Caco-2 (cell line): Measurements from ENCODE around the gene TSPAN4. TPM values are rescaled to one million over a fixed set of nuclear protein-coding genes. Genes with fewer than 3 reads are reported as not detected.

Source experiments
- BruUV-seq: library from RNA; stranded (reverse); fragments of 400-500 nt; replicated peaks from 2 replicates; lab custom pipeline; 2021; lab: Mats Ljungman, UMichigan
- CTCF ChIA-PET: fragments of 300-600 bp; sonication (Branson Sonifier 250); formaldehyde crosslinking; loops from one replicate; lab custom pipeline; 2022; ENCODE audit warnings: antibody characterized with exemption; lab: Charles Lee
- POLR2A ChIA-PET: fragments of 300-600 bp; sonication (Branson Sonifier 250); formaldehyde crosslinking; loops from one replicate; lab custom pipeline; 2022; ENCODE audit warnings: antibody characterized with exemption; lab: Charles Lee
- DNase-seq, 2 experiments: peaks; one replicate each; pipeline versions ENCODE4 v3.0.0 to v3.0.0-alpha.2; 2020 to 2022
- H3K27me3 ChIP-seq: replicated peaks from 2 replicates; pipeline ENCODE4 v1.6.0; 2011; ENCODE audit warnings: low read length; ENCODE audit not compliant: control insufficient read depth, insufficient read depth
- H3K36me3 ChIP-seq: 2 replicates; pipeline ENCODE4 v1.5.1; 2011; ENCODE audit warnings: low read length; ENCODE audit not compliant: control insufficient read depth, insufficient read depth
- H3K4me1 ChIP-seq: fragments of 250-450 bp; sonication (Bioruptor Pico); 2 replicates; pipeline ENCODE4 v1.5.1; 2020; ENCODE audit warnings: mild to moderate bottlenecking
- H3K4me3 ChIP-seq: 2 replicates; pipeline ENCODE4 v1.5.1; 2011; ENCODE audit warnings: low read depth, mild to moderate bottlenecking, control low read depth, low read length
- H3K9me3 ChIP-seq: fragments of 250-450 bp; sonication (Bioruptor Pico); 2 replicates; pipeline ENCODE4 v1.5.1; 2020; ENCODE audit warnings: mild to moderate bottlenecking, moderate library complexity
- H3K27ac Mint-ChIP-seq: one replicate; pipeline ENCODE4 v1.8.0; 2022; ENCODE audit warnings: mixed read lengths; ENCODE audit not compliant: unreplicated experiment
- H3K27me3 Mint-ChIP-seq: one replicate; pipeline ENCODE4 v1.8.0; 2022; ENCODE audit warnings: mixed read lengths; ENCODE audit not compliant: insufficient read depth, unreplicated experiment
- H3K36me3 Mint-ChIP-seq: one replicate; pipeline ENCODE4 v1.8.0; 2022; ENCODE audit warnings: mild to moderate bottlenecking, mixed read lengths; ENCODE audit not compliant: insufficient read depth, unreplicated experiment
- H3K4me1 Mint-ChIP-seq: one replicate; pipeline ENCODE4 v1.8.0; 2022; ENCODE audit warnings: low read depth, mixed read lengths; ENCODE audit not compliant: unreplicated experiment
- H3K4me3 Mint-ChIP-seq: one replicate; pipeline ENCODE4 v1.8.0; 2022; ENCODE audit warnings: mild to moderate bottlenecking, moderate library complexity, mixed read lengths; ENCODE audit not compliant: unreplicated experiment
- H3K9me3 Mint-ChIP-seq: one replicate; pipeline ENCODE4 v1.8.0; 2022; ENCODE audit warnings: mixed read lengths; ENCODE audit not compliant: unreplicated experiment
- intact Hi-C: fragments of 100-400 bp; cut with micrococcal nuclease; formaldehyde crosslinking; loops from one replicate; pipeline ENCODE4 v1.10.0; 2022; ENCODE audit not compliant: unreplicated experiment
- total RNA-seq: library from RNA; stranded (reverse); gene quantifications from 2 replicates; pipeline ENCODE4 v1.2.3, GENCODE V29; 2022
- TF ChIP-seq, protein P1 (sequence below), 2 experiments: fragments of 200-600 bp in 1 of 2; IDR thresholded peaks; 1 replicate in 1 of 2; 2 replicates in 1 of 2; pipeline versions ENCODE4 v1.5.1 to v1.8.0; 2011 to 2022; ENCODE audit warnings: antibody characterized with exemption in 1 of 2, control low read depth in 1 of 2, inconsistent platforms in 1 of 2, low read depth in 1 of 2, low read length in 1 of 2, mild to moderate bottlenecking in 1 of 2, moderate library complexity in 1 of 2; ENCODE audit not compliant: insufficient read depth in 1 of 2, severe bottlenecking in 1 of 2, unreplicated experiment in 1 of 2

TSPAN4 gene
- total RNA-seq, 1 experiment from 2014 or later: 95.9 TPM

GRCh38 chr11:880447-880846 lies 37.8 kb downstream of the TSPAN4 start:
- peaks cover 3% of the 10 kb centered on the region for H3K36me3 ChIP-seq
- intact Hi-C loops: no loop called here
- DNase-seq: no peak
- no peak overlapping the region for H3K4me3 Mint-ChIP-seq
- H3K36me3 Mint-ChIP-seq: peaks cover 45% of the 10 kb centered on the region
- ChIA-PET CTCF (no interaction called here), POLR2A (no interaction called here)
- H3K4me1 ChIP-seq: no peaks in the 10 kb centered on the region
- H3K4me3 ChIP-seq: no peak overlapping the region
- no TSS peak for BruUV-seq
- no peaks in the 10 kb centered on the region for H3K4me1 Mint-ChIP-seq
- no peaks in the 10 kb centered on the region for H3K27me3 ChIP-seq
- no peak overlapping the region for H3K27ac Mint-ChIP-seq
- no peaks in the 10 kb centered on the region for H3K9me3 ChIP-seq
- TF ChIP-seq, protein P1, sequence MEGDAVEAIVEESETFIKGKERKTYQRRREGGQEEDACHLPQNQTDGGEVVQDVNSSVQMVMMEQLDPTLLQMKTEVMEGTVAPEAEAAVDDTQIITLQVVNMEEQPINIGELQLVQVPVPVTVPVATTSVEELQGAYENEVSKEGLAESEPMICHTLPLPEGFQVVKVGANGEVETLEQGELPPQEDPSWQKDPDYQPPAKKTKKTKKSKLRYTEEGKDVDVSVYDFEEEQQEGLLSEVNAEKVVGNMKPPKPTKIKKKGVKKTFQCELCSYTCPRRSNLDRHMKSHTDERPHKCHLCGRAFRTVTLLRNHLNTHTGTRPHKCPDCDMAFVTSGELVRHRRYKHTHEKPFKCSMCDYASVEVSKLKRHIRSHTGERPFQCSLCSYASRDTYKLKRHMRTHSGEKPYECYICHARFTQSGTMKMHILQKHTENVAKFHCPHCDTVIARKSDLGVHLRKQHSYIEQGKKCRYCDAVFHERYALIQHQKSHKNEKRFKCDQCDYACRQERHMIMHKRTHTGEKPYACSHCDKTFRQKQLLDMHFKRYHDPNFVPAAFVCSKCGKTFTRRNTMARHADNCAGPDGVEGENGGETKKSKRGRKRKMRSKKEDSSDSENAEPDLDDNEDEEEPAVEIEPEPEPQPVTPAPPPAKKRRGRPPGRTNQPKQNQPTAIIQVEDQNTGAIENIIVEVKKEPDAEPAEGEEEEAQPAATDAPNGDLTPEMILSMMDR (IDR thresholded peaks at IDR 0.05; ENCODE audit: insufficient read depth in 1 of 2, low read depth in 1 of 2, low read length in 1 of 2, severe bottlenecking in 1 of 2, unreplicated experiment in 1 of 2): no peak
- H3K27me3 Mint-ChIP-seq: no peaks in the 10 kb centered on the region
- no peaks in the 10 kb centered on the region for H3K9me3 Mint-ChIP-seq

- H3K4me1 ChIP-seq: no peaks in the 10 kb centered on the region
- H3K27me3 Mint-ChIP-seq: no peaks in the 10 kb centered on the region
- no peaks in the 10 kb centered on the region for H3K4me1 Mint-ChIP-seq
- ChIA-PET POLR2A (interaction anchor here (0.7 kb wide), 1 partner anchor 165 kb away, joined by 3 read pairs; no protein-coding TSS in a partner anchor), CTCF (no interaction called here)
- no peak overlapping the region for H3K4me3 ChIP-seq
- peaks cover 3% of the 10 kb centered on the region for H3K36me3 ChIP-seq
- peaks cover 51% of the 10 kb centered on the region for H3K36me3 Mint-ChIP-seq
- H3K9me3 Mint-ChIP-seq: no peaks in the 10 kb centered on the region
- H3K4me3 Mint-ChIP-seq: no peak overlapping the region
- H3K9me3 ChIP-seq: no peaks in the 10 kb centered on the region
- TF ChIP-seq, protein P1 (IDR thresholded peaks at IDR 0.05; ENCODE audit: insufficient read depth in 1 of 2, low read depth in 1 of 2, low read length in 1 of 2, severe bottlenecking in 1 of 2, unreplicated experiment in 1 of 2): no peak
- H3K27ac Mint-ChIP-seq: no peak overlapping the region
- H3K27me3 ChIP-seq: no peaks in the 10 kb centered on the region
- intact Hi-C loops: no loop called here
- no peak for DNase-seq
- BruUV-seq: no TSS peak
Measured at GRCh38 chr11:882596-882995, 39.9 kb downstream of the TSPAN4 start.

DNA sequence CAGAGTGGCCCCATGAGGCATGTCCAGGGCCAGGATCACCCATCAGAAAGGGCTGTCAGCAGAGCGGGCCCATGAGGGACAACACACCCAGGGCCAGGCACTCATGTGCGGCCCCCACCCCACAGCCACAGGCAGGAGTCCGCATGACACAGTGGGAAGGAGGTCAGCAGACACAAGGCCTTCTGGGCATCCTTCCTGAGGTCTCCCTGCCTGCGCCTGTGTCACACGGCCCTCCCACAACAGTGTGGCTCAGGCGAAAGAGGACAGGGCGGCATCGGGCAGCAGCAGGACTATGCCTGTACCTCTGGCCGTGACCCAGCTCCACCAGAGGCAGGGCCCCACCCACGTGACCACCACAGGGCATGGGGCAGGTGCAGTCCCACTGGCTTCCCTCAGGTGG lies 40.9 kb downstream of the TSPAN4 start:
- intact Hi-C loops: no loop called here
- Histone ChIP-seq H3K36me3 (peaks cover 3% of the 10 kb centered on the region), H3K27me3 (no peaks in the 10 kb centered on the region), H3K9me3 (no peaks in the 10 kb centered on the region), H3K4me1 (no peaks in the 10 kb centered on the region), H3K4me3 (no peak overlapping the region)
- H3K4me3 Mint-ChIP-seq: no peak overlapping the region
- TF ChIP-seq, protein P1 (IDR thresholded peaks at IDR 0.05; ENCODE audit: insufficient read depth in 1 of 2, low read depth in 1 of 2, low read length in 1 of 2, severe bottlenecking in 1 of 2, unreplicated experiment in 1 of 2): no peak
- POLR2A ChIA-PET: no interaction called here
- CTCF ChIA-PET: no interaction called here
- no TSS peak for BruUV-seq
- H3K36me3 Mint-ChIP-seq: peaks cover 52% of the 10 kb centered on the region
- no peak for DNase-seq
- H3K27me3 Mint-ChIP-seq: no peaks in the 10 kb centered on the region
- no peaks in the 10 kb centered on the region for H3K4me1 Mint-ChIP-seq
- H3K9me3 Mint-ChIP-seq: no peaks in the 10 kb centered on the region
- H3K27ac Mint-ChIP-seq: no peak overlapping the region
